GM18868 (cell line): ENCODE measurements around the gene PIGR.
A peak's percentile ranks its signal among the peaks of the same experiment; 100 is the strongest.

Source experiments
- ATAC-seq: cut with Tn5 transposase; IDR thresholded peaks from one replicate; pipeline ENCODE4 v1.9.1; 2021; ENCODE audit warnings: mild to moderate bottlenecking, moderate library complexity; ENCODE audit not compliant: unreplicated experiment

PIGR gene

GRCh38 chr1:206912445-206913095 is 33.7 kb downstream of the PIGR start:
- ATAC-seq = no peak

GRCh38 chr1:206911064-206911663 is 35.1 kb downstream of the PIGR start:
- ATAC-seq = no peak

GRCh38 chr1:206909883-206910318 is 36.4 kb downstream of the PIGR start:
- no peak for ATAC-seq

GRCh38 chr1:206909161-206909882 is 36.9 kb downstream of the PIGR start:
- no peak for ATAC-seq

- ATAC-seq = no peak
Observed at GRCh38 chr1:206908038-206908437, 38.2 kb downstream of the PIGR start.

GRCh38 chr1:206907304-206907991 is 38.8 kb downstream of the PIGR start:
- no peak for ATAC-seq

- ATAC-seq = peak; percentile 59
Observed at GRCh38 chr1:206905295-206906164, 40.7 kb downstream of the PIGR start.

- no peak for ATAC-seq
Observed at GRCh38 chr1:206904423-206905142, 41.7 kb downstream of the PIGR start.

GRCh38 chr1:206903687-206904086 is 42.6 kb downstream of the PIGR start:
- no peak for ATAC-seq

- ATAC-seq = no peak
Observed at GRCh38 chr1:206902702-206903101, 43.6 kb downstream of the PIGR start.

- ATAC-seq = no peak
Observed at GRCh38 chr1:206901944-206902343, 44.3 kb downstream of the PIGR start.

GRCh38 chr1:206900149-206900548 is 46.1 kb downstream of the PIGR start:
- no peak for ATAC-seq

GRCh38 chr1:206899717-206900116 is 46.5 kb downstream of the PIGR start:
- no peak for ATAC-seq

- no peak for ATAC-seq
Observed at GRCh38 chr1:206898915-206899431, 47.3 kb downstream of the PIGR start.

- no peak for ATAC-seq
Observed at GRCh38 chr1:206898089-206898914, 48.0 kb downstream of the PIGR start.

GRCh38 chr1:206897175-206897574 is 49.1 kb downstream of the PIGR start, which contains the start of gene IL24:
TSS of gene IL24 (plus strand) at chr1:206897443. CDS start at chr1:206897833, 390 bp downstream.
- no peak for ATAC-seq

GRCh38 chr1:206896261-206896660 is 50.0 kb downstream of the PIGR start:
- no peak for ATAC-seq

- no peak for ATAC-seq
Observed at GRCh38 chr1:206895837-206896242, 50.4 kb downstream of the PIGR start.

GRCh38 chr1:206895325-206895724 is 50.9 kb downstream of the PIGR start:
- ATAC-seq = no peak
